Keratinocyte (primary cell): Measurements from ENCODE around the gene DUSP10. TPM values are rescaled to one million over a fixed set of nuclear protein-coding genes. Genes with fewer than 3 reads are reported as not detected.

Experiments used
- DNase-seq: peaks from one replicate; pipeline ENCODE4 v3.0.0-alpha.2; 2011; ENCODE audit warnings: low read depth, missing footprints, low spot score
- FAIRE-seq: peaks from 2 replicates; lab custom pipeline; 2011; peaks lifted over from hg19 to GRCh38; lab: Jason Lieb, UNC
- H2AFZ ChIP-seq: 2 replicates; pipeline ENCODE4 v1.6.0; 2012; ENCODE audit warnings: low read length, control low read depth, inconsistent platforms; ENCODE audit not compliant: control insufficient read depth
- H3K27ac ChIP-seq: 2 replicates; pipeline ENCODE4 v1.5.1; 2011; ENCODE audit warnings: low read length; ENCODE audit not compliant: control insufficient read depth, insufficient read depth
- H3K27me3 ChIP-seq: 3 replicates; pipeline ENCODE4 v1.6.0; 2011; ENCODE audit warnings: low read length; ENCODE audit not compliant: control insufficient read depth, insufficient read depth; ENCODE audit errors: extremely low read depth
- H3K36me3 ChIP-seq, 2 experiments: 2 replicates in 1 of 2; 3 replicates in 1 of 2; pipeline ENCODE4 v1.5.1; 2011; ENCODE audit warnings: low read length in 2 of 2, mild to moderate bottlenecking in 1 of 2; ENCODE audit not compliant: control insufficient read depth in 2 of 2, insufficient read depth in 2 of 2; ENCODE audit errors: extremely low read depth in 1 of 2
- H3K4me1 ChIP-seq: 3 replicates; pipeline ENCODE4 v1.5.1; 2011; ENCODE audit warnings: low read length; ENCODE audit not compliant: control insufficient read depth, insufficient read depth; ENCODE audit errors: extremely low read depth
- H3K4me2 ChIP-seq: 3 replicates; pipeline ENCODE4 v1.6.0; 2011; ENCODE audit warnings: low read depth, low read length; ENCODE audit not compliant: control insufficient read depth, insufficient read depth; ENCODE audit errors: extremely low read depth
- H3K4me3 ChIP-seq, 3 experiments: fragments of 200-600 bp in 1 of 3; sonication (generic) in 1 of 3; 2 replicates in 2 of 3; 3 replicates in 1 of 3; pipeline ENCODE4 v1.5.1; 2011 to 2016; ENCODE audit warnings: low read length in 3 of 3, mild to moderate bottlenecking in 3 of 3, control low read depth in 2 of 3, inconsistent platforms in 1 of 3, low read depth in 1 of 3, mixed read lengths in 1 of 3, mixed run types in 1 of 3, moderate library complexity in 1 of 3; ENCODE audit not compliant: control insufficient read depth in 2 of 3, insufficient read depth in 2 of 3; ENCODE audit errors: extremely low read depth in 1 of 3
- H3K79me2 ChIP-seq: 2 replicates; pipeline ENCODE4 v1.6.0; 2012; ENCODE audit warnings: low read length; ENCODE audit not compliant: control insufficient read depth, insufficient read depth
- H3K9ac ChIP-seq: 3 replicates; pipeline ENCODE4 v1.6.0; 2011; ENCODE audit warnings: low read length; ENCODE audit not compliant: control insufficient read depth, insufficient read depth; ENCODE audit errors: extremely low read depth
- H3K9me1 ChIP-seq: 3 replicates; pipeline ENCODE4 v1.6.0; 2011; ENCODE audit warnings: low read length; ENCODE audit not compliant: control insufficient read depth, insufficient read depth; ENCODE audit errors: extremely low read depth
- H3K9me3 ChIP-seq: 2 replicates; pipeline ENCODE4 v1.5.1; 2012; ENCODE audit warnings: low read depth, low read length; ENCODE audit not compliant: control insufficient read depth
- H4K20me1 ChIP-seq: 3 replicates; pipeline ENCODE4 v1.6.0; 2011; ENCODE audit warnings: low read length; ENCODE audit not compliant: control insufficient read depth, insufficient read depth; ENCODE audit errors: extremely low read depth
- EZH2 ChIP-seq: IDR thresholded peaks from one replicate; pipeline ENCODE4 v1.6.1; 2012; ENCODE audit warnings: inconsistent platforms, mild to moderate bottlenecking, low read length, moderate library complexity
- dilution Hi-C: fragments of 300-500 bp; cut with MboI; formaldehyde crosslinking; loops from one replicate; pipeline ENCODE4 v1.7.0; 2020; ENCODE audit warnings: low sequenced_read_pairs; ENCODE audit not compliant: extremely low pct_ligation_motif_present
- polyA plus RNA-seq, 5 experiments: library from polyadenylated mRNA; depleted of rRNA in 3 of 5; stranded (reverse) in 3 of 5; stranded (forward) in 1 of 5; unstranded in 1 of 5; fragments of >200 nt; gene quantifications; 1 replicate in 1 of 5; 2 replicates in 3 of 5; 3 replicates in 1 of 5; pipeline versions ENCODE4 v1.2.1 to v1.2.3, GENCODE V29; 2011 to 2012; ENCODE audit warnings: missing spikeins in 2 of 5, low read depth in 1 of 5, low replicate concordance in 1 of 5
- TF ChIP-seq, protein P1 (sequence below), 3 experiments: IDR thresholded peaks in 1 of 3; conservative IDR thresholded peaks in 1 of 3; optimal IDR thresholded peaks in 1 of 3; 2 replicates in 2 of 3; 3 replicates in 1 of 3; pipeline versions ENCODE3 to v1.5.1; 2011; ENCODE audit warnings: low read length in 3 of 3, mild to moderate bottlenecking in 3 of 3, moderate library complexity in 2 of 3, control low read depth in 1 of 3, inconsistent platforms in 1 of 3; ENCODE audit not compliant: insufficient read depth in 2 of 3; ENCODE audit errors: extremely low read depth in 1 of 3

Gene DUSP10
- polyA plus RNA-seq, 1 donor (not counting 4 experiments of a cell fraction or from before 2014, with no cell fraction given): 15.1 TPM

- FAIRE-seq (no peak), DNase-seq (no peak)
- H3K4me1 ChIP-seq: peaks cover 10% of the 10 kb centered on the region
- no peak for TF ChIP-seq EZH2
- TF ChIP-seq, protein P1, sequence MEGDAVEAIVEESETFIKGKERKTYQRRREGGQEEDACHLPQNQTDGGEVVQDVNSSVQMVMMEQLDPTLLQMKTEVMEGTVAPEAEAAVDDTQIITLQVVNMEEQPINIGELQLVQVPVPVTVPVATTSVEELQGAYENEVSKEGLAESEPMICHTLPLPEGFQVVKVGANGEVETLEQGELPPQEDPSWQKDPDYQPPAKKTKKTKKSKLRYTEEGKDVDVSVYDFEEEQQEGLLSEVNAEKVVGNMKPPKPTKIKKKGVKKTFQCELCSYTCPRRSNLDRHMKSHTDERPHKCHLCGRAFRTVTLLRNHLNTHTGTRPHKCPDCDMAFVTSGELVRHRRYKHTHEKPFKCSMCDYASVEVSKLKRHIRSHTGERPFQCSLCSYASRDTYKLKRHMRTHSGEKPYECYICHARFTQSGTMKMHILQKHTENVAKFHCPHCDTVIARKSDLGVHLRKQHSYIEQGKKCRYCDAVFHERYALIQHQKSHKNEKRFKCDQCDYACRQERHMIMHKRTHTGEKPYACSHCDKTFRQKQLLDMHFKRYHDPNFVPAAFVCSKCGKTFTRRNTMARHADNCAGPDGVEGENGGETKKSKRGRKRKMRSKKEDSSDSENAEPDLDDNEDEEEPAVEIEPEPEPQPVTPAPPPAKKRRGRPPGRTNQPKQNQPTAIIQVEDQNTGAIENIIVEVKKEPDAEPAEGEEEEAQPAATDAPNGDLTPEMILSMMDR (optimal IDR thresholded peaks at IDR 0.05 in 1 of 3, IDR thresholded peaks at IDR 0.05 in 1 of 3, conservative IDR thresholded peaks at IDR 0.05 in 1 of 3; ENCODE audit: extremely low read depth in 1 of 3, insufficient read depth in 2 of 3, low read length in 3 of 3): no peak
- no peaks in the 10 kb centered on the region for H3K79me2 ChIP-seq
- no peaks in the 10 kb centered on the region for H3K9me3 ChIP-seq
- H3K9me1 ChIP-seq: no peaks in the 10 kb centered on the region
- H3K4me3 ChIP-seq: no peak overlapping the region
- H4K20me1 ChIP-seq: no peaks in the 10 kb centered on the region
- H3K36me3 ChIP-seq: no peaks in the 10 kb centered on the region
- H3K27me3 ChIP-seq: no peaks in the 10 kb centered on the region
- no peak overlapping the region for H3K4me2 ChIP-seq
- H3K9ac ChIP-seq: no peak overlapping the region
- dilution Hi-C loops: no loop called here
- no peak overlapping the region for H3K27ac ChIP-seq
- H2AFZ ChIP-seq: no peak overlapping the region
Measured at GRCh38 chr1:221669441-221669840, 72.4 kb downstream of the DUSP10 start.

DNA sequence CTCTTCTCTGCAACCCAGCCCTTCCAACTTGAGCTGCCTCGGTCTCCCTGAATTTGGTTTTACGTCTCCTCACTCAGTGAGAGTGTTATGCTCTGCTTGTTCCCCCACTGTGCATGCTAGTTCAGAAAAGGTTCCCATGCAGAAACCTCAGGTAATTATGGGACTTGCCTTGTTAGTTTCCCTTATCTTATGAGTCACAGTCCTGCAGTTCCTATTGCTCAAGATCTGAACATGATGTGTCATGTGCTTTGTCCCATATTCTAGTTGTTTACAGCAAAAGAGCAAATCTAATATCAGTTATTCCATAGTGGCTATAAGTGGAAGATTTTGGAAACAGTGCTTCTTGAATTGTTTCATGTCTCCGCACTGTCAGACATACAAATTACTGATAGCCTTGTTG lies 74.4 kb downstream of the DUSP10 start:
- Histone ChIP-seq H3K9ac (no peak overlapping the region), H3K79me2 (no peaks in the 10 kb centered on the region), H3K36me3 (no peaks in the 10 kb centered on the region), H3K27me3 (no peaks in the 10 kb centered on the region), H3K9me3 (no peaks in the 10 kb centered on the region), H3K4me1 (peaks cover 10% of the 10 kb centered on the region), H2AFZ (peak overlapping the region; percentile 26), H3K4me3 (peak overlapping the region in 1 of 3 experiments; percentile 8), H3K9me1 (no peaks in the 10 kb centered on the region), H3K4me2 (peak overlapping the region; percentile 46), H4K20me1 (no peaks in the 10 kb centered on the region), H3K27ac (peak overlapping the region; percentile 32)
- FAIRE-seq (peak; percentile 83), DNase-seq (peak; percentile 4)
- dilution Hi-C loops: no loop called here
- no peak for TF ChIP-seq EZH2
- TF ChIP-seq, protein P1 (optimal IDR thresholded peaks at IDR 0.05 in 1 of 3, IDR thresholded peaks at IDR 0.05 in 1 of 3, conservative IDR thresholded peaks at IDR 0.05 in 1 of 3; ENCODE audit: extremely low read depth in 1 of 3, insufficient read depth in 2 of 3, low read length in 3 of 3): no peak
